B cell (primary cell): Measurements from ENCODE around the gene ABCF3. TPM values are rescaled to one million over a fixed set of nuclear protein-coding genes. Genes with fewer than 3 reads are reported as not detected.

Experiments used
- ATAC-seq: fragments of 200-7000 bp; cut with Tn5 transposase; one replicate; pipeline ENCODE4 v1.10.0; 2021; ENCODE audit warnings: low read depth, mild to moderate bottlenecking, moderate number of reproducible peaks, moderate library complexity
- CTCF ChIA-PET: fragments of 350-600 bp; sonication (Branson Sonifier 250); formaldehyde crosslinking; loops from one replicate; lab custom pipeline; 2021; ENCODE audit warnings: antibody characterized with exemption, inconsistent platforms; lab: Charles Lee
- POLR2A ChIA-PET: fragments of 350-600 bp; sonication (Branson Sonifier 250); formaldehyde crosslinking; loops from one replicate; lab custom pipeline; 2021; ENCODE audit warnings: antibody characterized with exemption; lab: Charles Lee
- DNase-seq: peaks from one replicate; pipeline ENCODE4 v3.0.0; 2013
- H2AFZ ChIP-seq: 2 replicates; pipeline ENCODE4 v1.6.1; 2012; ENCODE audit warnings: mild to moderate bottlenecking, low read depth, low read length; ENCODE audit not compliant: insufficient read depth, poor library complexity, severe bottlenecking
- H3K27ac ChIP-seq, 2 donors: 1 replicate in 1 of 2; 2 replicates in 1 of 2; pipeline ENCODE4 v1.5.1; 2012 to 2013; ENCODE audit warnings: low read length in 2 of 2, mild to moderate bottlenecking in 2 of 2, moderate library complexity in 1 of 2
- H3K27me3 ChIP-seq, 4 experiments: fragments of 200-600 bp in 1 of 4; sonication (generic) in 1 of 4; replicated peaks in 1 of 4; 1 replicate in 2 of 4; 2 replicates in 2 of 4; pipeline versions ENCODE4 v1.6.1 to v1.7.0; 2013 to 2016; ENCODE audit warnings: low read length in 3 of 4, mild to moderate bottlenecking in 2 of 4, mixed read lengths in 1 of 4, moderate library complexity in 1 of 4; ENCODE audit not compliant: insufficient read depth in 4 of 4, control insufficient read depth in 3 of 4; ENCODE audit errors: control extremely low read depth in 1 of 4
- H3K36me3 ChIP-seq, 2 experiments: replicated peaks in 1 of 2; 1 replicate in 1 of 2; 2 replicates in 1 of 2; pipeline versions ENCODE4 v1.6.1 to v1.7.1; 2013; ENCODE audit warnings: low read length in 1 of 2; ENCODE audit not compliant: insufficient read depth in 2 of 2, control insufficient read depth in 1 of 2; ENCODE audit errors: control extremely low read depth in 1 of 2, extremely low read depth in 1 of 2
- H3K4me1 ChIP-seq, 2 donors: fragments of 200-600 bp in 1 of 2; sonication (generic) in 1 of 2; 1 replicate in 1 of 2; 2 replicates in 1 of 2; pipeline versions ENCODE4 v1.5.1 to v1.6.1; 2013 to 2017; ENCODE audit warnings: low read length in 2 of 2; ENCODE audit not compliant: control insufficient read depth in 2 of 2, insufficient read depth in 2 of 2
- H3K4me2 ChIP-seq: replicated peaks from 2 replicates; pipeline ENCODE3; 2012; ENCODE audit warnings: mild to moderate bottlenecking, low read depth, low read length; ENCODE audit not compliant: poor library complexity, severe bottlenecking
- H3K4me3 ChIP-seq, 5 experiments: fragments of 200-600 bp in 1 of 5; sonication (generic) in 1 of 5; 1 replicate in 3 of 5; 2 replicates in 2 of 5; pipeline versions ENCODE4 v1.5.1 to v1.7.0; 2011 to 2016; ENCODE audit warnings: low read length in 4 of 5, mild to moderate bottlenecking in 4 of 5, low read depth in 2 of 5, control low read depth in 1 of 5, moderate library complexity in 1 of 5; ENCODE audit not compliant: insufficient read depth in 1 of 5; ENCODE audit errors: control extremely low read depth in 1 of 5, extremely low read depth in 1 of 5
- H3K79me2 ChIP-seq: fragments of 200-600 bp; sonication (generic); one replicate; pipeline ENCODE4 v1.6.0; 2016; ENCODE audit warnings: low read length; ENCODE audit not compliant: control insufficient read depth, insufficient read depth
- H3K9ac ChIP-seq: fragments of 200-600 bp; sonication (generic); 2 replicates; pipeline ENCODE4 v1.6.1; 2017; ENCODE audit warnings: mild to moderate bottlenecking, low read length, moderate library complexity
- H3K9me3 ChIP-seq, 3 donors: one replicate each; pipeline versions ENCODE4 v1.6.1 to v1.7.1; 2013; ENCODE audit warnings: low read length in 2 of 3; ENCODE audit not compliant: control insufficient read depth in 2 of 3, insufficient read depth in 1 of 3; ENCODE audit errors: control extremely low read depth in 1 of 3
- H4K20me1 ChIP-seq: 2 replicates; pipeline ENCODE4 v1.6.0; 2012; ENCODE audit warnings: mild to moderate bottlenecking, low read length; ENCODE audit not compliant: insufficient read depth, control insufficient read depth, poor library complexity, severe bottlenecking
- H3K27ac Mint-ChIP-seq: one replicate; pipeline ENCODE4 v1.8.0; 2021; ENCODE audit warnings: mixed read lengths
- H3K27me3 Mint-ChIP-seq: one replicate; pipeline ENCODE4 v1.8.0; 2021; ENCODE audit warnings: mixed read lengths
- H3K4me1 Mint-ChIP-seq: one replicate; pipeline ENCODE4 v1.8.0; 2021; ENCODE audit warnings: mixed read lengths
- H3K4me3 Mint-ChIP-seq: one replicate; pipeline ENCODE4 v1.8.0; 2021; ENCODE audit warnings: mixed read lengths
- H3K9me3 Mint-ChIP-seq: one replicate; pipeline ENCODE4 v1.8.0; 2022; ENCODE audit warnings: mixed read lengths; ENCODE audit not compliant: insufficient read depth
- EZH2 ChIP-seq: IDR thresholded peaks from 2 replicates; pipeline ENCODE4 v1.6.1; 2012; ENCODE audit warnings: borderline replicate concordance, low read depth, mild to moderate bottlenecking, moderate library complexity, low read length; ENCODE audit not compliant: insufficient read depth, poor library complexity, severe bottlenecking
- WGBS: methylation state at CpG from one replicate; pipeline ENCODE4 v1.1.5; 2013; ENCODE audit warnings: missing lambda C conversion rate; ENCODE audit not compliant: insufficient coverage; 5-methylcytosine and 5-hydroxymethylcytosine counted together
- intact Hi-C: fragments of 100-400 bp; cut with micrococcal nuclease; formaldehyde crosslinking; loops from one replicate; pipeline ENCODE4 v1.10.0; 2022
- polyA plus RNA-seq: library from polyadenylated mRNA; depleted of rRNA; stranded (reverse); fragments of >200 nt; gene quantifications from 2 replicates; pipeline ENCODE4 v1.2.3, GENCODE V29; 2012
- total RNA-seq, 2 donors: library from RNA; stranded (reverse); fragments of 120-200 nt in 1 of 2; gene quantifications; 1 replicate in 1 of 2; 2 replicates in 1 of 2; pipeline versions ENCODE4 v1.2.3 to v1.2.4, GENCODE V29; 2013 to 2022
- TF ChIP-seq, protein P1 (sequence below): fragments of 200-600 bp; IDR thresholded peaks from one replicate; pipeline ENCODE4 v1.8.0; 2022; ENCODE audit warnings: antibody characterized with exemption, mild to moderate bottlenecking

Gene ABCF3
- total and polyA plus RNA-seq, 2 donors (not counting 1 experiment from before 2014, with no cell fraction given), result 74.0 to 115 TPM

DNA sequence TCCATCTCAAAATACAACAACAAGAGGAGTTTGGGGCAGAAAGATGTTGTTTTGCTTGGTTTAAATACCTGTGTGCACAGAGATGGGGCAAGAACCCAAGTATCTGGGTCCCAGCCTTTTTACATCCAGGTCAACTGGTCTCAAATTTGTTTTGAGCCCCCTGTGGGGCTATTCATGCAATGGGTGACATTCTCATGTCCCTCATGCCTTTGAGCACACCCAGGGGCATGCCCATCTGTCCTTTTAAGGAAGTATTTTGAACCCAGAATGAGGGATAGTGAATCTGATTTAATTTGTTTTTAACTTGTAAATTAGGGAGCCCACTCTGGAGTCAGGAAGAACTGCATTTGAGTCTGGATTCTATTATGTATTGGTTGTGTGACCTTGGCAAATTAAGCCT, 14.8 kb downstream of the ABCF3 start:
- Histone ChIP-seq H3K36me3 (peaks cover 0 to 1% of the 10 kb centered on the region in 2 experiments), H3K4me1 (no peaks in the 10 kb centered on the region), H3K9me3 (no peaks in the 10 kb centered on the region), H3K27ac (no peak overlapping the region), H4K20me1 (no peaks in the 10 kb centered on the region), H2AFZ (no peak overlapping the region), H3K27me3 (peaks cover 0 to 2% (median 1%) of the 10 kb centered on the region in 4 experiments), H3K9ac (no peak overlapping the region), H3K4me2 (no peak overlapping the region), H3K4me3 (no peak overlapping the region), H3K79me2 (no peaks in the 10 kb centered on the region)
- POLR2A ChIA-PET, result no interaction called here
- no peak overlapping the region for H3K4me3 Mint-ChIP-seq
- no peak overlapping the region for H3K27ac Mint-ChIP-seq
- intact Hi-C loops, result no loop called here
- peaks cover 4% of the 10 kb centered on the region for H3K27me3 Mint-ChIP-seq
- no peaks in the 10 kb centered on the region for H3K9me3 Mint-ChIP-seq
- ATAC-seq (no peak), DNase-seq (no peak)
- CTCF ChIA-PET, result interaction anchor here (0.8 kb wide), 1 partner anchor 27 kb away, joined by 3 read pairs; no protein-coding TSS in a partner anchor
- TF ChIP-seq, protein P1, sequence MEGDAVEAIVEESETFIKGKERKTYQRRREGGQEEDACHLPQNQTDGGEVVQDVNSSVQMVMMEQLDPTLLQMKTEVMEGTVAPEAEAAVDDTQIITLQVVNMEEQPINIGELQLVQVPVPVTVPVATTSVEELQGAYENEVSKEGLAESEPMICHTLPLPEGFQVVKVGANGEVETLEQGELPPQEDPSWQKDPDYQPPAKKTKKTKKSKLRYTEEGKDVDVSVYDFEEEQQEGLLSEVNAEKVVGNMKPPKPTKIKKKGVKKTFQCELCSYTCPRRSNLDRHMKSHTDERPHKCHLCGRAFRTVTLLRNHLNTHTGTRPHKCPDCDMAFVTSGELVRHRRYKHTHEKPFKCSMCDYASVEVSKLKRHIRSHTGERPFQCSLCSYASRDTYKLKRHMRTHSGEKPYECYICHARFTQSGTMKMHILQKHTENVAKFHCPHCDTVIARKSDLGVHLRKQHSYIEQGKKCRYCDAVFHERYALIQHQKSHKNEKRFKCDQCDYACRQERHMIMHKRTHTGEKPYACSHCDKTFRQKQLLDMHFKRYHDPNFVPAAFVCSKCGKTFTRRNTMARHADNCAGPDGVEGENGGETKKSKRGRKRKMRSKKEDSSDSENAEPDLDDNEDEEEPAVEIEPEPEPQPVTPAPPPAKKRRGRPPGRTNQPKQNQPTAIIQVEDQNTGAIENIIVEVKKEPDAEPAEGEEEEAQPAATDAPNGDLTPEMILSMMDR, result no peak
- no peak for TF ChIP-seq EZH2
- H3K4me1 Mint-ChIP-seq, result no peaks in the 10 kb centered on the region

- intact Hi-C loops, result no loop called here
- CTCF ChIA-PET, result interaction anchor here (1.3 kb wide), 2 partner anchors 22 to 308 kb away, joined by 3 to 5 read pairs; no protein-coding TSS in a partner anchor
- POLR2A ChIA-PET, result no interaction called here
- DNase-seq (no peak), ATAC-seq (no peak)
- Histone ChIP-seq H2AFZ (no peak overlapping the region), H3K4me3 (no peak overlapping the region), H3K4me2 (no peak overlapping the region), H3K4me1 (no peaks in the 10 kb centered on the region), H3K9me3 (no peaks in the 10 kb centered on the region), H3K9ac (no peak overlapping the region), H3K79me2 (no peaks in the 10 kb centered on the region), H3K36me3 (no peaks in the 10 kb centered on the region), H3K27ac (no peak overlapping the region), H3K27me3 (peaks cover 0 to 8% (median 2%) of the 10 kb centered on the region in 4 experiments), H4K20me1 (no peaks in the 10 kb centered on the region)
- 90% methylated on average over 6 of the region's 8 CpGs for WGBS
- no peak for TF ChIP-seq EZH2
- TF ChIP-seq, protein P1, result no peak
- Mint-ChIP-seq H3K4me3 (no peak overlapping the region), H3K27ac (no peak overlapping the region), H3K9me3 (no peaks in the 10 kb centered on the region), H3K4me1 (no peaks in the 10 kb centered on the region), H3K27me3 (peaks cover 18% of the 10 kb centered on the region)
These were observed 17.5 kb downstream of the ABCF3 start for GRCh38 chr3:184203526-184203925.
